ENCODE results near the gene LRRC37A2.
"Not testable (repeated sequence)": the region's sequence is repeated elsewhere in the genome, so short reads cannot be mapped to it uniquely, and the experiment has no call there.

- TF ChIP-seq CTCF, POLR2A (IDR thresholded peaks at IDR 0.05): not testable (repeated sequence)
Measured at GRCh38 chr17:46603125-46603524, 90.9 kb downstream of the LRRC37A2 start.
